GM13977 (cell line): ENCODE results near the gene FTO.
A peak's percentile ranks its signal among the peaks of the same experiment; 100 is the strongest.

Source experiments
- DNase-seq: peaks from one replicate; pipeline ENCODE4 v3.0.0; 2012; ENCODE audit warnings: low spot score
- in situ Hi-C: fragments of 300-500 bp; cut with MboI; formaldehyde crosslinking; loops from one replicate; pipeline ENCODE4 v1.12.0; 2022; ENCODE audit warnings: low sequenced_read_pairs, low pct_unique_long_range_greater_than_20kb, mixed read lengths, inconsistent platforms; ENCODE audit not compliant: unreplicated experiment
- TF ChIP-seq, protein P1 (sequence below): IDR thresholded peaks from 2 replicates; pipeline ENCODE4 v1.5.1; 2012; ENCODE audit warnings: mild to moderate bottlenecking, control low read depth; ENCODE audit not compliant: insufficient read depth; ENCODE audit errors: extremely low read depth, missing control alignments

The FTO gene

DNA sequence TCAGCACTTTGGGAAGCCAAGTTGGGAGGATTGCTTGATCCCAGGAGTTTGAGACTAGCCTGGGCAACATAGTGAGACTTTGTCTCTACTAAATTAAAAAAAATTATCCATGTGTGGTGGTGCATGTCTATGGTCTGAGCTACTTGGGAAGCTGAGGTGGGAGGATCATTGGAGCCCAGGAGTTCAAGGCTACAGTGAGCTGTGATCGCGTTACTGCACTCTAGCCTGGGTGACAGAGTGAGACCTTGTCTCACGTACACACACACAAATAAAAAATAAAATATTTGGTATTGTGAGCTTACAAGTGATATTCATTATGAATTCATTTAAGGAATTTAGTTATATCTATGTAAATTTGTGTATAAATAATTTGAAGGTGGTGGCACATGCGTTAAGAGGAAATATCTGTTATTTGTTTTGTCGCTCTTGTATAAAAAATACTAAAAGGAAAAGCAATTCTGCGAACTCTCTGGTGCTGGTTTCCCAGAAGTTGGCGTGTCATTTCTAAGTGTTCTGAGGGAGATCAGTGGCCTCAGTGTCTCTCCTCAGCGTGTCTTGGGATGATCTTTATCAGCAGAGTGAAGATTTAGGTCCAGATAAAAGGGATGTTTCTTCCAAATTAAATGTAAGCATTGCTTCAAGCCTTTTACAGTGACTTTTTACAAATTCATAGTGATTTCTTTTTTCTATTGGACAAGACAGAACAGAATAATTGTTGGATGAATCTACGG lies 187.6 kb downstream of the FTO start:
- in situ Hi-C loops: no loop called here
- TF ChIP-seq, protein P1, sequence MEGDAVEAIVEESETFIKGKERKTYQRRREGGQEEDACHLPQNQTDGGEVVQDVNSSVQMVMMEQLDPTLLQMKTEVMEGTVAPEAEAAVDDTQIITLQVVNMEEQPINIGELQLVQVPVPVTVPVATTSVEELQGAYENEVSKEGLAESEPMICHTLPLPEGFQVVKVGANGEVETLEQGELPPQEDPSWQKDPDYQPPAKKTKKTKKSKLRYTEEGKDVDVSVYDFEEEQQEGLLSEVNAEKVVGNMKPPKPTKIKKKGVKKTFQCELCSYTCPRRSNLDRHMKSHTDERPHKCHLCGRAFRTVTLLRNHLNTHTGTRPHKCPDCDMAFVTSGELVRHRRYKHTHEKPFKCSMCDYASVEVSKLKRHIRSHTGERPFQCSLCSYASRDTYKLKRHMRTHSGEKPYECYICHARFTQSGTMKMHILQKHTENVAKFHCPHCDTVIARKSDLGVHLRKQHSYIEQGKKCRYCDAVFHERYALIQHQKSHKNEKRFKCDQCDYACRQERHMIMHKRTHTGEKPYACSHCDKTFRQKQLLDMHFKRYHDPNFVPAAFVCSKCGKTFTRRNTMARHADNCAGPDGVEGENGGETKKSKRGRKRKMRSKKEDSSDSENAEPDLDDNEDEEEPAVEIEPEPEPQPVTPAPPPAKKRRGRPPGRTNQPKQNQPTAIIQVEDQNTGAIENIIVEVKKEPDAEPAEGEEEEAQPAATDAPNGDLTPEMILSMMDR: no peak

DNA sequence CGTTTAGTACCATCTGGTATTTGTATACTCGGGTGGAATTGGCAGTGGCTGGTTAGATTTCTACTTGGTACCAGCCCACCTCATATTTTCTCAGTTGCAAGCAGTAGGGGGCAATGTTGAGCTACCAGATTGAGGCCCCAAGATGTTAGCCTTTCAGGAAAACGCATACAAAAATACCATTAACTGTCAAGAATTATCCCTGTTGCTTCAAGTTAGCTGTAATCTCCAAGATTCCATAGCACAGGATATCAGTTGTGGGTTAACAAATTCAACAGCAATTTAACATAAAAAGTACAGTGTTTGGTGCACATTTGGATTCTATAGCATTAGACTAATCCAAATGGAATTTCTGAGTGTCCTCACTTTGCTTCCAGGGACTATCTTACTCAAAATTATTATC lies 188.2 kb downstream of the FTO start:
- TF ChIP-seq, protein P1: peak; percentile 71
- in situ Hi-C loops: no loop called here
- peak; percentile 18 for DNase-seq

More for the DNA sequence above, 187.6 kb downstream of the FTO start:
- no peak for DNase-seq

DNA sequence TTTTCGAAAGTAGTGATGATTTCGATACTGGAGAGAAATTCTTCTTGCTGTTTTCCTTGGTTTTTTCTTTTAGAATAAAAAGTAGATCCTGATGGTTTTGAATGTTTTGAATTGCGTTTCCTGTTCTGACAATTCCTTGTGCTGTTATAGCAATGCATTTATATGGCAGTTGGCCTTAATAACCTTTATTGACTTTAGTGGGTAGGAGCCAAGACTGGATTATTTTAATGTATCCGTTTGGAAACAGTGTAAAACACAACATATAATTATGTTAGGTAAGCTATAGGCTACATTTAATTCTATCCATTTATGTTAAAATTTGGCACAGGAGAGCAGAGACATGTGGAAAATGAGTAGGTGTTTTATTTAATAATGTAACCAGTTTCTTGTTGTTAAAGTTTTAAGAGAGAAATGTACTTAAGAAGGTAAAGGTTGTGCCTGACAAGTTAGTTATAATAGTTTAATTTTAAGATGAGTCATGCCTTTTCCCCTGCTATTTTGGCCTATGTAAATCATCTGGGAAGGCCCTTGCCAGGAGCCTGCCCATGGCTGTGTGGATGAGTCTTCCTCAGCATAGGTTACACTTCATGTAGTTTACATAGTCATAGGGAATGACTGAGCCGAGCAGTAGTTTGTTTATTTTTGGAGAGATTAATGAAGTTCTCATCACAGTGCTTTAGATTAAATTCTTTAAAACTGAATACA lies 189.9 kb downstream of the FTO start:
- TF ChIP-seq, protein P1: no peak
- DNase-seq: no peak
- in situ Hi-C loops: no loop called here

DNA sequence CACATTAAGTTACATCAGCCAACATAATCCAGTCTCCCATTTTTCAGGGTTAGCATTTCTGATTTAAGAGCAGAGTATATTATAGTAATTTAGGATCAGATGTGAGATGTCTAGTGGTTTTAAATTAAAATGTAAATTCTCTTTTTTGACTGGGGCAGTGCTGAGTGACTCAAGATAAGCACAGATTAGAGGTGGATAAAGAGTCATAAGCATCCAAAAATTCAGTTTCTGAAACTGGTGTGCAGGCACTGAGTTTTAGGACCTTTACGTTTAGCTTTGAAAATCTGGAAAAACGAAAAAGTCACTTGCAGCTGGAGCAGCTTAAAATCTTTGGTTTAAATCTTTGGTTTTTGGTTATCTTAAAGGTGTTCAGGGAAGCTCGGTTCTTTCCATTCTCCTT lies 190.7 kb downstream of the FTO start:
- TF ChIP-seq, protein P1: no peak
- in situ Hi-C loops: no loop called here
- DNase-seq: no peak

DNA sequence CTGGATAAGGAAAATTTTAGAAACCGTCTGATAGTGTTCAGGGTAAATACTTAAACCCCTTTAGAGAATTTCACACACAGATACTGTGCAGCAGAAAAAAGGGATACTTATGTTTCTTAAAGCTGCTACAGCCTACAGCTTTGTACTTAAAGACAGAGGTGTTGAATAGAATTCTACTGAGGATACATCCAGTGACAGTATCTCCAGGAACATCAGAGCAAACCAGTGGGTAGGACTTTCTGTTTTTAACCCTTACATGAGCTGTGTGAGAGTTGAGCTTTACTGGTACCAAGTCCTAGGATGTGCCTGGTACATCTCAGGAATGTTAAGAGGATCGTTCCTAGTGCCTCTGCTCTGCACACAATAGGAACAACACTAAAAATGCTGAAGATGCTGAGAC lies 191.5 kb downstream of the FTO start:
- DNase-seq: no peak
- TF ChIP-seq, protein P1: no peak
- in situ Hi-C loops: no loop called here

DNA sequence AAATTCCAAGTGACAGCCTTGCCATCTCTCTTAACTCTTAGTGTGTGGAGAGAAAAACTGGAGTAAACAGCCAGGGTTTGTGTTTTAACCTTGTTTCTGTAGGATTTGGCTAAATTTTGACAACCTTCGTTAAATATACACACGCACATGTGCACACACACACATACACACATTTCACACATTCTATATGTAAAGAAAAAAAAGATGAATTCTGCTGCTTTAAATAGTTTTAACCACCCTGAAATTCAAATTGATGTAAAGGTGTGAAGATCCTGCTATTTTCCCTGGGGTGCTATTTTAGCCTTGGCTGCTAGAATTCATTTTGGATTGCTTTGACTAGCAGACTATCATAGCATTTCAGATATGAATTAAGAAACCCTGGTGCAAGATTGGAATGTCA lies 191.9 kb downstream of the FTO start:
- in situ Hi-C loops: no loop called here

More for the DNA sequence above, 191.9 kb downstream of the FTO start:
- TF ChIP-seq, protein P1: no peak
- DNase-seq: no peak
